Activated CD8-positive, alpha-beta memory T cell treated with anti-CD3 and anti-CD28 coated beads for 24 hours (primary cell): Measurements from ENCODE around the gene GPHA2.

Experiments
- DNase-seq: peaks from one replicate; pipeline ENCODE4 v3.0.0-alpha.2; 2020

Gene GPHA2

DNA sequence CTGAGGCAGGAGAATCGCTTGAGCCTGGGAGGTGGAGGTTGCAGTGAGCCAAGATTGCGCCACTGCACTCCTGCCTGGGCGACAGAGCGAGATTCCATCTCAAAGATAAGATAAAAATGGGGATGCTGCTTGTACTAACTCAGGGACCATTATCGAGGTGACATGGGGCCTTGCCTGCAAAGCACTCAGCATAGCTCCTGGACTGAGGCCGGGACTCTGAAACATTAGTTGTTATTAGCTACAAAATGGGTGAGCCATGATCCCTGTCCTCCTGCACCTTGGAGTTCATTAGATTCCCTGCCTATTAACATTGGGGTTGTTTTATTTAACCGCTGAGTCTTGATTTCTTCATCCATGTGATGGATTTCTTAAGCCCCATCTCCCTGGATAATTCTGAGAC lies 6.1 kb downstream of the GPHA2 start:
- no peak for DNase-seq

DNA sequence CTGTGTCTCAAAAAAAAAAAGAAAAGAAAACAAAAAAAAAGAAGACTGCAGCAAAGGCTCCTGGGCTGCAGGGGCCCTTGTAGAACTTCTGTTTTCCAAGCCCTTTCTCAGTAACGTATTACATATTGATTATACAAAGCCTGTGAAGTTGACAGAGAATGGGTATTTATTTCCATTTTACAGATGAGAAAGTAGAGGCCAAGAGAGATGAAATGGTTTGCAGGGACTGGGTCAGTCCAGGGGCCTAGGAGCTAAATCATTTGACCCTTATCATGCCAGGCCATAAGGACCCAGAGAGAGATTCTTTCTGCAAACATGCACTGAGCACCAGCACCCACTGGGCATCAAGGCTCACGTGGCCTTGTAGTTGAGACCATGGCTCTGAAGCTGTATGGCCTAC lies 6.7 kb downstream of the GPHA2 start:
- no peak for DNase-seq

- DNase-seq = no peak
These were observed 9.0 kb downstream of the GPHA2 start for GRCh38 chr11:64926689-64927088.

GRCh38 chr11:64925536-64926436 lies 9.9 kb downstream of the GPHA2 start:
- no peak for DNase-seq

- no peak for DNase-seq
These were observed 10.8 kb downstream of the GPHA2 start for GRCh38 chr11:64924910-64925284.

- DNase-seq = peak; percentile 95
These were observed 11.5 kb downstream of the GPHA2 start, which contains the start of gene PPP2R5B for GRCh38 chr11:64923944-64924909. TSS of gene PPP2R5B (plus strand) at chr11:64924689. CDS start at chr11:64925735, 1,046 bp downstream.

GRCh38 chr11:64923151-64923661 lies 12.5 kb downstream of the GPHA2 start:
- DNase-seq = no peak

DNA sequence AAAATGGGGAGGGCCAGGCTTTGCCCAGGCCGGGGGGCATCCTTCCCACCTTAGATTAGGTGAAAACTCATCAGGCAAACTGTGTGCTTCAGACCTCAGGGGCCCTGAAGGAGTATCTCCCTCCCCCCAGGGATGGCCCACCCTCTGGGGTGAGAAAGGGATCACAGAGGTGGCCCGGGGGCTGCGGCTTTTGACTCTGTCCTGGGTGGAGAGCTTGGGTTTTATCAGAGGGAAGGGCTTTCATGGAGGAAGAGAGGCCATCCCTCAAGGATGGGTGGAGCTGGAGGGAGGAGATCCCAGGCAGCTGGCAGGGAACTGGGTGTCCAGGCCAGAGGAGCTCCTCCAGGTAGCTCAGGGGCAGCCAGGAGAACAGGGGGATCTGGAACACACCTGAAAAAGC lies 14.3 kb downstream of the GPHA2 start:
- no peak for DNase-seq

- DNase-seq = no peak
These were observed 15.6 kb downstream of the GPHA2 start for GRCh38 chr11:64920124-64920523.

DNA sequence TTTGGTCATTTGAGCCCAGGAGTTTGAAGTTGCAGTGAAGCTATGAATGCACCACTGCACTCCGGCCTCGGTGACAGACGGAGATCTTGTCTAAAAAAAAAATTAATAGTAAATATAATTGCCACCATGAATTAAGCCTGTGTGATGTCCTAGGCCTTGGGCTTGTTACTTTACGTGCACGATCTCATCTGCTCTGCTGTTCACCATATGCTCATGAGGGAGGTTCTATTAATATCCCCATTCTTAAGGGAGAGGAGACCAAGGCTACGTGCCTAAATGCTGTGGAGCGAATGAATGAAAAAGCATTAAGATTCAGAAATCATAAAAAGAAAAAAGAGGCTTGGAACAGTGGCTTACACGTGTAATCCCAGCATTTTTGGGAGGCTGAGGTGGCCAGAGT lies 16.1 kb downstream of the GPHA2 start:
- DNase-seq = no peak

DNA sequence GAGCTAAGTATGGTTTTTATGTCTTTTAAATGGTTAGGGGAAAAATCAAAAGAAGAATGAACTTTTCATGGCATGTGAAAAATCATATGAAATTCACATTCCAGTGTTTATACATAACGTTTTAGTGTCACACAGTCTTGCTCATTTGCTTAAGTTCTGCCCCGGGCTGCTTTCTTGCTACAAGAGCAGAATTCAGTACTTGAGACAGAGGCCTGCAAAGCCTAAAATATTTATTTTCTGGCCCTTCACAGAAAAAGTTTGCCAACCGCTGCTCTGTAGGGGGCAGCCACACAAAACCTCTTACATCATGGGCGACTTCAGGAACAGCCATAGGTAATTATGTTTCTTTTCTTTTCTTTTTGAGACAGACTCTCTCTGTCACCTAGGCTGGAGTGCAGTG lies 17.7 kb downstream of the GPHA2 start:
- no peak for DNase-seq

- no peak for DNase-seq
These were observed 18.1 kb downstream of the GPHA2 start for GRCh38 chr11:64917663-64917995.

- DNase-seq = peak; percentile 99
These were observed 18.7 kb downstream of the GPHA2 start, which contains the start of gene ATG2A for GRCh38 chr11:64916775-64917662. TSS of gene ATG2A (minus strand) at chr11:64917209. CDS start at chr11:64917135, 74 bp downstream.

GRCh38 chr11:64916040-64916774 lies 19.5 kb downstream of the GPHA2 start:
- peak; percentile 67 for DNase-seq

DNA sequence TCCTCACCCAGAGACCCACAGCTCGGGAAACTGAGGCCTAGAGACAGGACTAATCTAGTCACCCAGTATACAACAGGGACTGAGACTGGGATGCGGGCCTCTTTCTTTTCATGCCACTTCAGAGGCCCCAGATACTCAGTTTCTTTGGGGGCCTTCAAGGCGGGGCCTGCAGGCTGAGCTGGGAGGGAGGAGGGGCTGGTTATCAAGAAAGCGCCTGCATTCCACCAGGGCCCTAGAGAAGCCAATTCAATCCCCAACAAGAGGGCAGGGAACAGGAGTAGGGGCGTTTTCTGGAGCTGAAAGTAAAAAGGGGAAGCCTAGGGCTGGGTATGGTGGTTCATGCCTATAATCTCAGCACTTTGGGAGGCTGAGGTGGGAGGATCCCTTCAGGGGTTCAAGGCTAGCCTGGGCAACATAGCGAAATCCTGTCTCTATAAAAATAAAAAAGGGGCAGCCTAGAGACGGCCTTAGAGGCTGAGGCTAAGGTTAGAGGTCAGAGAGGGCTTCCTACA lies 20.3 kb downstream of the GPHA2 start:
- no peak for DNase-seq

- DNase-seq = no peak
These were observed 21.6 kb downstream of the GPHA2 start for GRCh38 chr11:64914123-64914522.

DNA sequence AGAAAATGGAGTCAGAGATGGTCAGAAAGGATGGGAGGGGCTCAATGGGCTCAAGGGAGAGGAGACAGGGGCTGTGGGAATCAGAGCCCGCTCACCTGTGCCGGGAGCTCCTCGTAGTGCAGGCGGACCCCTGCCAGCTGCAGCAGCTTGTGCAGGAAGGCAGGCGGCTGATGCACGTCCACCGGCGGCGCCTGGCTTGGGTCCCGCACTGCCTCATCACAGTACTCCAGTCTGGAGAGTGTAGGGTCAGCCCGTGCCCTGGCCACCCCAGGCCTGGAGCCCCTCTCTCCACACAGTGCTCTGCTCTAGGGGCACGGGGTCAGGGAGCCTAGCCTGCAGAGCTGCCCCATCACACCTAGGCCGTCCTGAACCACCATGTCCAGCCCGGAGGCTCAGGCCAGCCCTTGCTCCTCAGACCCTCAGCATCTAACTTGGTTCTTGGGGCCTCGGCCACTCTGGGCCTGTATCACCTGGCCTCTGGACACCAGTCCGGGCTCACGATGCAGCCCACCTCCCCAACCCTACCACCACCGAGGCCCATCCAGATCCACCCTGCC lies 22.4 kb downstream of the GPHA2 start:
- DNase-seq = no peak

GRCh38 chr11:64911689-64912088 lies 24.0 kb downstream of the GPHA2 start:
- no peak for DNase-seq

GRCh38 chr11:64911142-64911541 lies 24.6 kb downstream of the GPHA2 start:
- no peak for DNase-seq

DNA sequence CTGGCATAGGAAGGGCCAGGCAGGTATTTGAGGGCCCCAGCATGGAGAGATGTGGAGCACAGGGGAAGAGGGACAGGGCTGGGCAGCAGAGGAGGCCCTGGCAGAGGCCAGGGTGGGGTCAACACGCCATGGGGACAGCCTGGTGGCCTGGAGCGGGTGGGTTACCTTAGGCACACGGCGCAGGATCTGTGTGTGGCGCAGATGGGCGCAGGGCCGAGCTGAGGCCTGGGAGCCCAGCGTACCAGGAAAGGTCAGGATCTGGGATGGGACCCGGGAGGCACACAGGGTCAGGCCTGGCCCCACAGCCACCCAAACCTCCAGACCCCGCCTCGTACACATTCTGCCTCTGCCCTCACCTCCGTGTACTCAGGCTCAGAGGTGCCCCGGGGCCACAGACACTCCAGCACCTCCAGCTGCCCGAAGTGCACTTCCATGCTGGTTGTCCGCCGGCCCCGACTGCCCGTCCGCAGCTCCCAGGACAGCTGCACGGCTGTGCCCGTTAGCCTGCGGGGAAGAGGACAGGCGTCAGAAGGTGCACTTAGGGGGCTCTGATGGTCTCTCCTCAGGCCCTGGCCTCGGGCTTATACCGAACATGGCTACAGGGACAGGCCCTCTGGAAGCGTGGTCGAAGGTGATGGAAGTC lies 25.1 kb downstream of the GPHA2 start:
- no peak for DNase-seq
